ENCODE data around the gene RFC1.
"Not testable (repeated sequence)": the region's sequence is repeated elsewhere in the genome, so short reads cannot be mapped to it uniquely, and the experiment has no call there.

The RFC1 gene

GRCh38 chr4:39357002-39357401, 9.2 kb downstream of the RFC1 start:
- no peak for DNase-seq (ENCODE audit: low read depth in 2 of 2, low spot score in 1 of 2)

GRCh38 chr4:39354254-39354552, 12.0 kb downstream of the RFC1 start:
- no peak for DNase-seq (ENCODE audit: low read depth in 2 of 2, low spot score in 1 of 2)

- no peak for DNase-seq (ENCODE audit: low read depth in 2 of 2, low spot score in 1 of 2)
Measured at GRCh38 chr4:39353478-39354253, 12.5 kb downstream of the RFC1 start.

GRCh38 chr4:39353149-39353477, 13.0 kb downstream of the RFC1 start:
- not testable (repeated sequence) for DNase-seq (ENCODE audit: low read depth in 2 of 2, low spot score in 1 of 2)

- no peak for DNase-seq (ENCODE audit: low read depth in 2 of 2, low spot score in 1 of 2)
Measured at GRCh38 chr4:39349326-39349725, 16.8 kb downstream of the RFC1 start.

- no peak for DNase-seq (ENCODE audit: low read depth in 2 of 2, low spot score in 1 of 2)
Measured at GRCh38 chr4:39348371-39349315, 17.5 kb downstream of the RFC1 start.

- DNase-seq (ENCODE audit: low read depth in 2 of 2, low spot score in 1 of 2): no peak
Measured at GRCh38 chr4:39346856-39347519, 19.2 kb downstream of the RFC1 start.

- DNase-seq (ENCODE audit: low read depth in 2 of 2, low spot score in 1 of 2): no peak
Measured at GRCh38 chr4:39342731-39343130, 23.4 kb downstream of the RFC1 start.

GRCh38 chr4:39341075-39341725, 25.0 kb downstream of the RFC1 start:
- DNase-seq (ENCODE audit: low read depth in 2 of 2, low spot score in 1 of 2): no peak

- no peak for DNase-seq (ENCODE audit: low read depth in 2 of 2, low spot score in 1 of 2)
Measured at GRCh38 chr4:39339968-39340367, 26.2 kb downstream of the RFC1 start.

- no peak for DNase-seq (ENCODE audit: low read depth in 2 of 2, low spot score in 1 of 2)
Measured at GRCh38 chr4:39337841-39338240, 28.3 kb downstream of the RFC1 start.

- no peak for DNase-seq (ENCODE audit: low read depth in 2 of 2, low spot score in 1 of 2)
Measured at GRCh38 chr4:39335566-39335965, 30.6 kb downstream of the RFC1 start.

GRCh38 chr4:39331191-39331590, 35.0 kb downstream of the RFC1 start:
- DNase-seq (ENCODE audit: low read depth in 2 of 2, low spot score in 1 of 2): no peak

GRCh38 chr4:39330353-39330752, 35.8 kb downstream of the RFC1 start:
- DNase-seq (ENCODE audit: low read depth in 2 of 2, low spot score in 1 of 2): no peak

- no peak for DNase-seq (ENCODE audit: low read depth in 2 of 2, low spot score in 1 of 2)
Measured at GRCh38 chr4:39326468-39326977, 39.6 kb downstream of the RFC1 start.

GRCh38 chr4:39324897-39325613, 41.1 kb downstream of the RFC1 start:
- DNase-seq (ENCODE audit: low read depth in 2 of 2, low spot score in 1 of 2): no peak

GRCh38 chr4:39324446-39324845, 41.7 kb downstream of the RFC1 start:
- DNase-seq (ENCODE audit: low read depth in 2 of 2, low spot score in 1 of 2): no peak

GRCh38 chr4:39323821-39324220, 42.3 kb downstream of the RFC1 start:
- DNase-seq (ENCODE audit: low read depth in 2 of 2, low spot score in 1 of 2): no peak

GRCh38 chr4:39320381-39321115, 45.6 kb downstream of the RFC1 start:
- DNase-seq (ENCODE audit: low read depth in 2 of 2, low spot score in 1 of 2): no peak

GRCh38 chr4:39319676-39320075, 46.5 kb downstream of the RFC1 start:
- DNase-seq (ENCODE audit: low read depth in 2 of 2, low spot score in 1 of 2): no peak

Measured in stimulated activated CD8-positive, alpha-beta memory T cell treated with anti-CD3 and anti-CD28 coated beads, Interleukin-4, amount 100 ng/mL, for 1 hour (primary cell).